ENCODE data around the gene ESPNL. TPM values are rescaled to one million over a fixed set of nuclear protein-coding genes. Genes with fewer than 3 reads are reported as not detected.
A peak's percentile ranks its signal among the peaks of the same experiment; 100 is the strongest.

ESPNL gene
- total RNA-seq, 4 donors from 2014 or later = 0.27 to 2.5 TPM; not detected in 2

DNA sequence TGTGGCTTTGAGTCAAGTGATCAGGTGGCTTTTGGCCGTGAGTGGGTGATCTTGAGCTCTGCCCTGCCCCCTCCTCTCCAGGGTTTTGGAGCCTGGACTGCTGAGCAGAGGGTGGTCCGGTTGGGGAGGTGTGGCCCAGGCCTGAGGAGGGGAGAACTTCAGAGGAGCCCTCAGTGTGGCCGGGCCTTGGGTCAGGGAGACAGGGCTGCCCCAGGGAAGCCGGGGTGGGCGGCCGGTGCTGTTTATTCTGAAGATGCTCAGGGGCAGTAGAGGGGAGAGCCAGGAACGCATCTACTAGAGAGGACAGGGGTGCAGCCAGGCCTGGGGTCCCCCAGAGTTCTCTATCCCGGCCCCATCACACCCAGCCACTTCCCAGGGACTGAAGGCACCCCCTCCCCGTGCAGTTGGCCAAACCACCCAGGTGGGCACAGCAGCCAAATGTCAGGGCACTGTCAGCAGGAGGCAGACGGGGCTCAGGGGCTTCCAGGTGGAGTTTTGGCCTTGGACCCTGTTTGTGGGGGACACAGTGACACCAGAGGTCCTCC is 59.6 kb downstream of the ESPNL start:
- Histone ChIP-seq H3K27me3 (peaks cover 0 to 23% of the 10 kb centered on the region in 2 donors), H3K4me3 (peak overlapping the region in 3 of 4 donors; percentile 40 to 53 (median 48)), H3K27ac (no peak overlapping the region), H3K4me1 (peaks cover 0 to 31% (median 14%) of the 10 kb centered on the region in 4 donors), H3K36me3 (no peaks in the 10 kb centered on the region), H3K9me3 (no peaks in the 10 kb centered on the region)
- TF ChIP-seq, protein P1, sequence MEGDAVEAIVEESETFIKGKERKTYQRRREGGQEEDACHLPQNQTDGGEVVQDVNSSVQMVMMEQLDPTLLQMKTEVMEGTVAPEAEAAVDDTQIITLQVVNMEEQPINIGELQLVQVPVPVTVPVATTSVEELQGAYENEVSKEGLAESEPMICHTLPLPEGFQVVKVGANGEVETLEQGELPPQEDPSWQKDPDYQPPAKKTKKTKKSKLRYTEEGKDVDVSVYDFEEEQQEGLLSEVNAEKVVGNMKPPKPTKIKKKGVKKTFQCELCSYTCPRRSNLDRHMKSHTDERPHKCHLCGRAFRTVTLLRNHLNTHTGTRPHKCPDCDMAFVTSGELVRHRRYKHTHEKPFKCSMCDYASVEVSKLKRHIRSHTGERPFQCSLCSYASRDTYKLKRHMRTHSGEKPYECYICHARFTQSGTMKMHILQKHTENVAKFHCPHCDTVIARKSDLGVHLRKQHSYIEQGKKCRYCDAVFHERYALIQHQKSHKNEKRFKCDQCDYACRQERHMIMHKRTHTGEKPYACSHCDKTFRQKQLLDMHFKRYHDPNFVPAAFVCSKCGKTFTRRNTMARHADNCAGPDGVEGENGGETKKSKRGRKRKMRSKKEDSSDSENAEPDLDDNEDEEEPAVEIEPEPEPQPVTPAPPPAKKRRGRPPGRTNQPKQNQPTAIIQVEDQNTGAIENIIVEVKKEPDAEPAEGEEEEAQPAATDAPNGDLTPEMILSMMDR (IDR thresholded peaks at IDR 0.05) = no peak
- TF ChIP-seq POLR2A (IDR thresholded peaks at IDR 0.05) = no peak
- peak in 1 of 3 donors; percentile 41 for DNase-seq

DNA sequence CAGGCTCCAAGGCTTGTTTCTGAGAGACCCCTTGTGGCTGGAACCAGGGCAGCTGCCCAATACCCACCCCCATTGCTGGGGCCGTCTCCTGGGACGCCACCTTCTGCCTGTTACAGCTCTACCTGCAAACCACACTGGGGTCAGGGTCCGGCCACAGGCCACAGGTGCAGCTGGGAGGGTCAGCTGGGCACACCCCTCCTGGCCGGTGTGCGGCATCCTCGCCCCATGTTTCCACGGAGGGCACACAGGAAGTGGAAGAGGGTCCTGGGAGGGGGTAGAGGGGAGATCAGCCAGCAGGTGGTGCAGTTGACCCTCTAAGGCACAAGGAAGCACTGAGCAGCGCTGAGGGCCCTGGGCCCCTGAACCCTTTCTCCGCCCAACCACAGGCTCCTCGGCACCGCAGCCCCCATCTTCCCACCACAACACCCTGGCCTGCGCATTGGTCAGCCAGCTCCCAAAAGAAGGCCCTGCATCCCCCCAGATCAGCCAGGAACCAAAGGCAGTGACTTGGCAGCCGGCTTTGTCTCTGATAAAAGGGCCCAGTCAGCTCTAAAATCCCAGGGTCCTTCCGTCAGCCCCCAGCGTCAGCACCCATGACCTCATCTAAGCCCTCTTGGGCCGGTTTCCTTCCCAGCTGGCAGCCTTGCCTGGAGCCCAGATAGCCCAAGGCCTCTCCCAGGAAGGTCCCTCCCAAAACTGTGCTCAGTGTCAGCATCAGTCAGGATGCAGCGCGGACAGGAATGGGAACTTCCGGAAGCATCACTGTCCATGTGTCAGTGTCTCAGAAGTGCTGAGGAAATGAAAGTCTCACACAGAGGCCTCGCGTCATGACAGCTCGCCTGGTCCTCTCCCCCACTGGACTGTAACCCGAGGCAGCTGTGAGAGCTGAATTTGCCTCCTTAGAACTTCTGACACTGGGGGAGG is 60.3 kb downstream of the ESPNL start:
- no peaks in the 10 kb centered on the region for H3K36me3 ChIP-seq
- peak in 2 of 3 donors; percentile 34 to 50 for DNase-seq
- H3K27ac ChIP-seq = no peak overlapping the region
- H3K4me1 ChIP-seq = peaks cover 0 to 31% (median 14%) of the 10 kb centered on the region in 4 donors
- TF ChIP-seq, protein P1 (IDR thresholded peaks at IDR 0.05) = peak in 1 of 6 experiments; percentile 16
- TF ChIP-seq POLR2A (IDR thresholded peaks at IDR 0.05) = no peak
- peak overlapping the region in 1 of 4 donors; percentile 2 for H3K4me3 ChIP-seq
- no peaks in the 10 kb centered on the region for H3K9me3 ChIP-seq
- H3K27me3 ChIP-seq = peaks cover 0 to 23% of the 10 kb centered on the region in 2 donors

DNA sequence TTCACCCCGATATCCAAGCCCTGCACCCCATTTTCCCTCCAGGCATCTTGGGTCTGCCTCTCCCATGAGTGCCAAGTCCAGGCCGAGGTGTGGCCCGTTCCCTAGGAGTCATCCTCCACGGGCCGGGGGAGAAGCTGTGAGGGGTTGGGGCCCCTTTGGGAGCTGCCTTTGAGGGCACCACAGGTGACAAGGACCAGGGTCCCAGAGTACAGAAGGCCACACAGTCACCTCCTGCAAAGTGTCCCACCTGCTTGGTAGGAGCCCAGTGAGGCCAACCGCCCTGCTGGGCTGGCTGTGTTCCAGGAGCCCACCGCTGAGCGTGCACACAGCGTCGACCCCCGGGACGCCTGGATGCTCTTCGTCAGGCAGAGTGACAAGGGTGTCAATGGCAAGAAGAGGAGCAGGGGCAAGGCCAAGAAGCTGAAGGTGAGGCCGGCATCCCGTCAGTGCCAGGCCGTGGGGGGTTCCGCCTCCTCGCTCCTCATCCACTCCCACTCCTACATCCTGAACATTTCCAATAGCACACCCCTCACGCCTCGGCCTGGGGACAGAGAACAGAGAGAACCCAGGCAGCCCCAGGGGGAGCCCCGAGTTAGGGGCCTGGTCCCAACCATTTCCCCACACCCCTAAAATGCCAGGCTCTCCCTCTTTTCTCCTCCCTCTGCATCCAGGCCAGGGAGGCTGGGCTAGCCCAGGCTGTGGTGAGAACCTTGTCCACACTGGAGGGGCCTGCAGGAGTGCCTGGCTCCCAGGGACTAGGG is 61.3 kb downstream of the ESPNL start:
- peaks cover 0 to 31% (median 14%) of the 10 kb centered on the region in 4 donors for H3K4me1 ChIP-seq
- no peak overlapping the region for H3K27ac ChIP-seq
- no peak overlapping the region for H3K4me3 ChIP-seq
- TF ChIP-seq, protein P1 (IDR thresholded peaks at IDR 0.05) = no peak
- TF ChIP-seq POLR2A (IDR thresholded peaks at IDR 0.05) = no peak
- H3K36me3 ChIP-seq = no peaks in the 10 kb centered on the region
- DNase-seq = peak in 1 of 3 donors; percentile 42
- H3K9me3 ChIP-seq = no peaks in the 10 kb centered on the region
- H3K27me3 ChIP-seq = peaks cover 0 to 23% of the 10 kb centered on the region in 2 donors

DNA sequence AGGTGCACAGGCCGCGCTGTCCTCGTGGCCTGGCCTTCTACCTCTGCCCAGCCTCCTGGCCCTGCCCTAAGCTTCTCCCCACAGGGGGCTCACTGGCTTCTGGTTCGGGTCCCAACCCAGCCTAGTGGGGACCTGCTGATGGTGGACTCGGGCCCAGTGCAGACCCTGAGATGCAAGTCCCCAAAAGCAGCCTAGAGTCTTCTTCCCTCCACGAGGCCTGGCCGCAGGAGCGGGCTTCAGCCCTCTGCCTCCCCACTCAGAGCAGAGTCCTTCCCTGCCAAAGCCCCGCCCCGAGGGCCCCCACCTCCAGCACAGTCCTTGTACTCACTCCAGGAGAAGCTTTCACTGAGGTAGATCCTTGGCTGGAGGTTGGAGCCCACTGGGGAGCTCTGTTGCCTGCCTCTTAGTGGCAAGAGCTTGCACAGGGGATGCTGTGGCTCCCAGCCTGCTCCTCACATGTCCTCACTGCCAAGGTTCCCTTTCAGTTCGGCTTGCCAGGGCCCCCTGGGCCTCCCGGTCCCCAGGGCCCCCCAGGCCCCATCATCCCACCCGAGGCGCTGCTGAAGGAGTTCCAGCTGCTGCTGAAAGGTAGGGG is 62.2 kb downstream of the ESPNL start:
- Histone ChIP-seq H3K36me3 (no peaks in the 10 kb centered on the region), H3K4me3 (no peak overlapping the region), H3K27me3 (peaks cover 0 to 23% of the 10 kb centered on the region in 2 donors), H3K9me3 (no peaks in the 10 kb centered on the region), H3K27ac (no peak overlapping the region), H3K4me1 (peaks cover 0 to 31% (median 14%) of the 10 kb centered on the region in 4 donors)
- peak in 1 of 3 donors; percentile 43 for DNase-seq
- TF ChIP-seq, protein P1 (IDR thresholded peaks at IDR 0.05) = no peak
- no peak for TF ChIP-seq POLR2A (IDR thresholded peaks at IDR 0.05)

DNA sequence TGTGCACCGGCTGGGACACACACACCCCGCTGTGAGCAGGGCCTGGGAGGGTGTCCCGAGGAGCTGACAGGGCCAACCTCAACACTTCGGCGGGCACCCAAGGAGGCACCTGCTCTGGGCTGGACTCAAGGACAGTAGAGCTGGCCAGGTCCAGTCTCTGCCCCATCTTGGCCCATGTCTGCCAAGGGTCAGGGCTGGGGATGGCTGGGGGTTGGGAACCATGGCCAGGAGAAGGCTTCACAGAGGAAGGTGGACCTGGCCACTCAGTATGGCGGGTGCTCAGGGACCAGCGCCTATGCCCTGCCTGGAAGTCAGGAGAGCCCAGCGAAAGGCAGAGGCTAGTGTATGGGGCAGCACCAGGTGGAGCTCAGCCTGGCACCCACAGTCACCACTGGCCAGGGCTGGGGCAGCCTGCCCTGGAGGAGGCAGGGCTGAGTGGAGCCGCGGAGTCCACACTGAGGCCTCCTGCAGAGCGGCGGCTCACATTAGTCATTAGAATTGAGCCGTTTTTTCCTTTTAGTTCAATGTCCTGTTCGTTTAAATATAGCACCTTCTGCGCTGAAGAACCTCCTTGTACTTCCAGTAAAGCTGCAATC is 62.8 kb downstream of the ESPNL start:
- Histone ChIP-seq H3K36me3 (no peaks in the 10 kb centered on the region), H3K4me3 (no peak overlapping the region), H3K27ac (no peak overlapping the region), H3K4me1 (peaks cover 0 to 31% (median 14%) of the 10 kb centered on the region in 4 donors), H3K27me3 (peaks cover 0 to 23% of the 10 kb centered on the region in 2 donors), H3K9me3 (no peaks in the 10 kb centered on the region)
- TF ChIP-seq, protein P1 (IDR thresholded peaks at IDR 0.05) = no peak
- no peak for TF ChIP-seq POLR2A (IDR thresholded peaks at IDR 0.05)
- DNase-seq = no peak
